Measurements from ENCODE around the gene THBS3. TPM values are rescaled to one million over a fixed set of nuclear protein-coding genes. Genes with fewer than 3 reads are reported as not detected.
"Not testable (repeated sequence)": the region's sequence is repeated elsewhere in the genome, so short reads cannot be mapped to it uniquely, and the experiment has no call there.

THBS3 gene
- total RNA-seq, 2 experiments from 2014 or later = 13.4 to 15.0 TPM

GRCh38 chr1:155170806-155171205, 36.9 kb downstream of the THBS3 start:
- no peak overlapping the region for H3K27ac Mint-ChIP-seq
- peaks cover 49% of the 10 kb centered on the region for H3K4me1 Mint-ChIP-seq (ENCODE audit: low read depth)
- DNase-seq (no peak), ATAC-seq (no peak)
- no peaks in the 10 kb centered on the region for H3K27me3 Mint-ChIP-seq (ENCODE audit: low read depth)
- peaks cover 25% of the 10 kb centered on the region for H3K36me3 Mint-ChIP-seq (ENCODE audit: low read depth)
- no peak overlapping the region for H3K4me3 Mint-ChIP-seq
- CTCF ChIA-PET = interaction anchor here (0.9 to 9.9 kb wide), 5 partner anchors 15 to 120 kb away, joined by 4 to 166 read pairs (median 4); partner anchors contain the start of gene ADAM15
- no peaks in the 10 kb centered on the region for H3K9me3 Mint-ChIP-seq (ENCODE audit: insufficient read depth)
- POLR2A ChIA-PET = no interaction called here

- ChIA-PET CTCF (interaction anchor here (0.9 to 9.9 kb wide), 7 partner anchors 14 to 119 kb away, joined by 4 to 166 read pairs (median 4); partner anchors contain the start of gene ADAM15), POLR2A (no interaction called here)
- Mint-ChIP-seq H3K27ac (peak overlapping the region; percentile 23), H3K4me1 (ENCODE audit: low read depth) (peaks cover 44% of the 10 kb centered on the region), H3K36me3 (ENCODE audit: low read depth) (peaks cover 25% of the 10 kb centered on the region), H3K27me3 (ENCODE audit: low read depth) (no peaks in the 10 kb centered on the region), H3K9me3 (ENCODE audit: insufficient read depth) (no peaks in the 10 kb centered on the region), H3K4me3 (no peak overlapping the region)
- no peak for DNase-seq
- no peak for ATAC-seq
These were observed 37.5 kb downstream of the THBS3 start for GRCh38 chr1:155170101-155170785.

- no peak overlapping the region for H3K4me3 Mint-ChIP-seq
- H3K4me1 Mint-ChIP-seq (ENCODE audit: low read depth) = peaks cover 37% of the 10 kb centered on the region
- ChIA-PET CTCF (interaction anchor here (1.0 to 9.9 kb wide), 13 partner anchors 14 to 118 kb away, joined by 3 to 166 read pairs (median 10); partner anchors contain the start of genes ADAM15, DPM3 and SLC50A1), POLR2A (no interaction called here)
- H3K9me3 Mint-ChIP-seq (ENCODE audit: insufficient read depth) = no peaks in the 10 kb centered on the region
- no peak overlapping the region for H3K27ac Mint-ChIP-seq
- H3K36me3 Mint-ChIP-seq (ENCODE audit: low read depth) = peaks cover 25% of the 10 kb centered on the region
- ATAC-seq (no peak), DNase-seq (no peak)
- H3K27me3 Mint-ChIP-seq (ENCODE audit: low read depth) = no peaks in the 10 kb centered on the region
These were observed 38.2 kb downstream of the THBS3 start for GRCh38 chr1:155169541-155169940.

DNA sequence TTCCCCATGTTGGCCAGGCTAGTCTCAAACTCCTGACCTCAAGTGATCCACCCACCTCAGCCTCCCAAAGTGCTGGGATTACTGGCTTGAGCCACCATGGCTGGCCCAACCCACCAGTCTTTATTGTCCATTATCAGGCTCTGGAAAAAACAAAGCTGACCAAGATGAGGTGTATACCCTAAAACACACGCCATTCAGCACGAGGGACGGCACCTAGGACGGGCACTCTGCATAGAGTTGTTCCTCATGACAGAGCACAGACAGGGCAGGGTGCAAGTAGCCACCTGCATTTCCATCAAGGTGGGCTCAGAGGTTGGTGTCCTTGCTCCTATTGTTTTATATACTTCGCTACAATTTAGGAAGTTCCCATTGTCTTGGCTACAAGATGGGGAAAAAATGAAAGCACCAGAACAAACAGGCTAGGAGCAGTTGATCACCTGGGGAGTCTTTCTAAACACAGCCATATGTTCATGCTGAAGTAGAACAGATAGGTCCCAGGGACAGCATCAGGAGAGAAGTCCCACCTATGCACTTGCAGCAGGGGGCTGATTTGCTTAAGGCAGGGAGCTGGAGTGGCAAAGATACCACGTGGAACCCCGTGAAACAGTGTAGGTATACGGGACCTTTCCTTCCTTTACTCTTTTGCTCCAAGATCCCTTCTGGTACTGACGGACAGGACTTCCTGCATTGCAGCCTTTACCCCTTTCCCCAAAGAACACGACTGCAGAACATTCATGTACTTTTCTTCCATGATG, 39.1 kb downstream of the THBS3 start:
- H3K36me3 Mint-ChIP-seq (ENCODE audit: low read depth) = peaks cover 21% of the 10 kb centered on the region
- no peak overlapping the region for H3K4me3 Mint-ChIP-seq
- ChIA-PET CTCF (interaction anchor here (1.0 to 9.9 kb wide), 20 partner anchors 9 to 154 kb away, joined by 3 to 166 read pairs (median 5); partner anchors contain the start of genes ADAM15, DPM3, MTX1 and SLC50A1), POLR2A (interaction anchor here (0.5 to 1.3 kb wide), 3 partner anchors 26 to 213 kb away, joined by 3 read pairs; partner anchors contain the start of genes PBXIP1 and SLC50A1)
- DNase-seq = no peak
- H3K27me3 Mint-ChIP-seq (ENCODE audit: low read depth) = no peaks in the 10 kb centered on the region
- no peaks in the 10 kb centered on the region for H3K9me3 Mint-ChIP-seq (ENCODE audit: insufficient read depth)
- peaks cover 32% of the 10 kb centered on the region for H3K4me1 Mint-ChIP-seq (ENCODE audit: low read depth)
- no peak for ATAC-seq
- no peak overlapping the region for H3K27ac Mint-ChIP-seq

GRCh38 chr1:155168105-155168445, 39.6 kb downstream of the THBS3 start:
- not testable (repeated sequence) for DNase-seq; H3K27ac Mint-ChIP-seq; H3K4me3 Mint-ChIP-seq; H3K27me3 Mint-ChIP-seq (ENCODE audit: low read depth); H3K9me3 Mint-ChIP-seq (ENCODE audit: insufficient read depth); ATAC-seq
- Mint-ChIP-seq H3K4me1 (ENCODE audit: low read depth) (peaks cover 27% of the 10 kb centered on the region), H3K36me3 (ENCODE audit: low read depth) (peaks cover 19% of the 10 kb centered on the region)
- ChIA-PET POLR2A (interaction anchor here (0.7 to 1.3 kb wide), 3 partner anchors 33 to 212 kb away, joined by 3 read pairs; partner anchors contain the start of genes PBXIP1 and SLC50A1), CTCF (interaction anchor here (0.8 to 9.9 kb wide), 22 partner anchors 10 to 155 kb away, joined by 3 to 166 read pairs (median 5); partner anchors contain the start of genes ADAM15, MTX1, SLC50A1 and THBS3)

GRCh38 chr1:155167166-155168104, 40.3 kb downstream of the THBS3 start:
- H3K9me3 Mint-ChIP-seq (ENCODE audit: insufficient read depth) = no peaks in the 10 kb centered on the region
- no peak overlapping the region for H3K27ac Mint-ChIP-seq
- ATAC-seq (peak; percentile 80), DNase-seq (peak; percentile 92)
- H3K4me1 Mint-ChIP-seq (ENCODE audit: low read depth) = peaks cover 25% of the 10 kb centered on the region
- CTCF ChIA-PET = interaction anchor here (0.6 to 9.9 kb wide), 26 partner anchors 10 to 155 kb away, joined by 3 to 166 read pairs (median 4); partner anchors contain the start of genes ADAM15, DPM3, MTX1 and SLC50A1
- peaks cover 17% of the 10 kb centered on the region for H3K36me3 Mint-ChIP-seq (ENCODE audit: low read depth)
- H3K4me3 Mint-ChIP-seq = peak overlapping the region; percentile 53
- H3K27me3 Mint-ChIP-seq (ENCODE audit: low read depth) = no peaks in the 10 kb centered on the region
- POLR2A ChIA-PET = interaction anchor here (0.7 to 1.3 kb wide), 5 partner anchors 32 to 212 kb away, joined by 3 to 4 read pairs (median 3); partner anchors contain the start of genes PBXIP1 and SLC50A1

- H3K4me3 Mint-ChIP-seq = no peak overlapping the region
- DNase-seq (no peak), ATAC-seq (no peak)
- H3K4me1 Mint-ChIP-seq (ENCODE audit: low read depth) = peaks cover 18% of the 10 kb centered on the region
- no peaks in the 10 kb centered on the region for H3K27me3 Mint-ChIP-seq (ENCODE audit: low read depth)
- ChIA-PET CTCF (interaction anchor here (0.8 to 9.9 kb wide), 22 partner anchors 9 to 156 kb away, joined by 3 to 166 read pairs (median 4); partner anchors contain the start of genes DPM3, MTX1, SLC50A1 and THBS3), POLR2A (interaction anchor here (0.8 kb wide), 2 partner anchors 41 to 75 kb away, joined by 3 to 4 read pairs; no protein-coding TSS in a partner anchor)
- H3K36me3 Mint-ChIP-seq (ENCODE audit: low read depth) = peaks cover 13% of the 10 kb centered on the region
- H3K27ac Mint-ChIP-seq = no peak overlapping the region
- H3K9me3 Mint-ChIP-seq (ENCODE audit: insufficient read depth) = no peaks in the 10 kb centered on the region
These were observed 41.1 kb downstream of the THBS3 start for GRCh38 chr1:155166471-155167165.

GRCh38 chr1:155166051-155166470, 41.6 kb downstream of the THBS3 start:
- peaks cover 13% of the 10 kb centered on the region for H3K4me1 Mint-ChIP-seq (ENCODE audit: low read depth)
- no peaks in the 10 kb centered on the region for H3K27me3 Mint-ChIP-seq (ENCODE audit: low read depth)
- H3K27ac Mint-ChIP-seq = no peak overlapping the region
- no peak overlapping the region for H3K4me3 Mint-ChIP-seq
- H3K9me3 Mint-ChIP-seq (ENCODE audit: insufficient read depth) = no peaks in the 10 kb centered on the region
- H3K36me3 Mint-ChIP-seq (ENCODE audit: low read depth) = peaks cover 13% of the 10 kb centered on the region
- DNase-seq (no peak), ATAC-seq (no peak)
- CTCF ChIA-PET = interaction anchor here (0.7 to 9.9 kb wide), 11 partner anchors 9 to 80 kb away, joined by 3 to 166 read pairs (median 5); partner anchors contain the start of gene SLC50A1
- POLR2A ChIA-PET = no interaction called here

- not testable (repeated sequence) for H3K9me3 Mint-ChIP-seq (ENCODE audit: insufficient read depth); H3K27me3 Mint-ChIP-seq (ENCODE audit: low read depth); H3K4me3 Mint-ChIP-seq; H3K36me3 Mint-ChIP-seq (ENCODE audit: low read depth); ATAC-seq; H3K27ac Mint-ChIP-seq; DNase-seq
- CTCF ChIA-PET = interaction anchor here (1.0 to 7.0 kb wide), 4 partner anchors 8 to 79 kb away, joined by 4 to 166 read pairs (median 22); partner anchors contain the start of genes KRTCAP2 and SLC50A1
- H3K4me1 Mint-ChIP-seq (ENCODE audit: low read depth) = peaks cover 13% of the 10 kb centered on the region
- POLR2A ChIA-PET = interaction anchor here (0.6 kb wide), 1 partner anchor 30 kb away, joined by 3 read pairs; no protein-coding TSS in a partner anchor
These were observed 43.1 kb downstream of the THBS3 start for GRCh38 chr1:155164625-155165024.

DNA sequence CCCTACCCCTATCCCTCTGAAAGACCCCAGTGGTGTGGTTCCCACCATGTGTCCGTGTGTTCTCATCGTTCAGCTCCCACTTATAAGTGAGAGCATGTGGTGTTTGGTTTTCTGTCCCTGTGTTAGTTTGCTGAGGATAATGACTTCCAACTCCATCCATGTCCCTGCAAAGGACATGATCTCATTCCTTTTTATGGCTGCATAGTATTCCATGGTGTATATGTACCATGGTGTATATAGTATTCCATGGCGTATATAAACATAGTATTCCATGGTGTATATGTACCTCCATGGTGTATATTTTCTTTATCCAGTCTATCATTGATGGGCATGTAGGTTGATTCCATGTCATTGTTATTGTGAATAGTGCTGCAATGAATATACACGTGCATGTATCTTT, 43.9 kb downstream of the THBS3 start:
- ATAC-seq; H3K27me3 Mint-ChIP-seq (ENCODE audit: low read depth); DNase-seq; H3K4me3 Mint-ChIP-seq; H3K27ac Mint-ChIP-seq; POLR2A ChIA-PET; H3K36me3 Mint-ChIP-seq (ENCODE audit: low read depth); H3K9me3 Mint-ChIP-seq (ENCODE audit: insufficient read depth): not testable (repeated sequence)
- H3K4me1 Mint-ChIP-seq (ENCODE audit: low read depth) = peaks cover 13% of the 10 kb centered on the region
- CTCF ChIA-PET = interaction anchor here (1.1 to 7.0 kb wide), 4 partner anchors 9 to 78 kb away, joined by 4 to 166 read pairs (median 9); partner anchors contain the start of gene KRTCAP2
